GM12878 (cell line): ENCODE data around the gene PI4K2A. TPM values are rescaled to one million over a fixed set of nuclear protein-coding genes. Genes with fewer than 3 reads are reported as not detected.

Experiments used
- BMI1 ChIP-seq: fragments of 450-650 bp; IDR thresholded peaks from 2 replicates; pipeline ENCODE4 v1.6.1; 2016; ENCODE audit warnings: mild to moderate bottlenecking, moderate library complexity, borderline replicate concordance
- CREM ChIP-seq: IDR thresholded peaks from 2 replicates; pipeline ENCODE4 v1.6.1; 2014; ENCODE audit warnings: antibody characterized with exemption, low read depth
- CTCF ChIP-seq, 3 experiments: IDR thresholded peaks in 2 of 3; conservative IDR thresholded peaks in 1 of 3; 2 replicates each; pipeline ENCODE4 v1.5.1; 2011; ENCODE audit warnings: low read depth in 3 of 3, low read length in 3 of 3, mild to moderate bottlenecking in 3 of 3, control low read depth in 2 of 3, moderate library complexity in 2 of 3, inconsistent platforms in 1 of 3, mixed read lengths in 1 of 3; ENCODE audit not compliant: control insufficient read depth in 2 of 3, insufficient read depth in 1 of 3; ENCODE audit errors: extremely low read depth in 1 of 3
- GATAD2B ChIP-seq: fragments of 450-650 bp; conservative IDR thresholded peaks from 2 replicates; pipeline ENCODE4 v1.6.1; 2017; ENCODE audit warnings: low read depth, mild to moderate bottlenecking, moderate library complexity
- IRF3 ChIP-seq: fragments of 450-650 bp; IDR thresholded peaks from 2 replicates; pipeline ENCODE4 v1.6.1; 2014; ENCODE audit warnings: mild to moderate bottlenecking
- LARP7 ChIP-seq: fragments of 450-650 bp; IDR thresholded peaks from 2 replicates; pipeline ENCODE4 v1.6.1; 2017; ENCODE audit warnings: mild to moderate bottlenecking
- NFYB ChIP-seq: IDR thresholded peaks from 2 replicates; pipeline ENCODE4 v1.6.1; 2011; ENCODE audit warnings: low read depth, mild to moderate bottlenecking, low read length, improper control_type of control experiment, moderate library complexity; ENCODE audit not compliant: insufficient read depth
- RFX5 ChIP-seq: IDR thresholded peaks from 2 replicates; pipeline ENCODE4 v1.6.1; 2011; ENCODE audit warnings: low read depth, low read length, improper control_type of control experiment
- polyA plus RNA-seq, 11 experiments: library from polyadenylated mRNA; depleted of rRNA in 4 of 11; unstranded in 6 of 11; stranded (reverse) in 5 of 11; fragments of >200 nt; fragmentation: Nextera tagmentation in 4 of 11; fragmentation: Illumina TruSeq in 1 of 11; extraction: Ambion mirVana in 4 of 11; extraction: Trizol in 1 of 11; gene quantifications; 1 replicate in 1 of 11; 2 replicates in 10 of 11; pipeline versions ENCODE4 v1.2.1 to v1.2.3, GENCODE V29; 2011 to 2016; ENCODE audit warnings: inconsistent platforms in 2 of 11, missing spikeins in 2 of 11, low read depth in 1 of 11
- total RNA-seq, 4 experiments: library from RNA; depleted of rRNA in 3 of 4; stranded (reverse); fragments of >200 nt in 3 of 4; fragmentation: Illumina TruSeq in 1 of 4; extraction: Trizol in 1 of 4; gene quantifications; 2 replicates each; pipeline versions ENCODE4 v1.2.1 to v1.2.3, GENCODE V29; 2013 to 2021
- TF ChIP-seq, protein P1 (sequence below): fragments of 450-650 bp; IDR thresholded peaks from 2 replicates; pipeline ENCODE4 v1.6.1; 2017; ENCODE audit warnings: mild to moderate bottlenecking, moderate library complexity

Gene PI4K2A
- total and polyA plus RNA-seq, 10 of the 15 experiments (the other 5 are each of a cell fraction or from before 2014, with no cell fraction given) = 1.5 to 14.5 (median 10.0) TPM

DNA sequence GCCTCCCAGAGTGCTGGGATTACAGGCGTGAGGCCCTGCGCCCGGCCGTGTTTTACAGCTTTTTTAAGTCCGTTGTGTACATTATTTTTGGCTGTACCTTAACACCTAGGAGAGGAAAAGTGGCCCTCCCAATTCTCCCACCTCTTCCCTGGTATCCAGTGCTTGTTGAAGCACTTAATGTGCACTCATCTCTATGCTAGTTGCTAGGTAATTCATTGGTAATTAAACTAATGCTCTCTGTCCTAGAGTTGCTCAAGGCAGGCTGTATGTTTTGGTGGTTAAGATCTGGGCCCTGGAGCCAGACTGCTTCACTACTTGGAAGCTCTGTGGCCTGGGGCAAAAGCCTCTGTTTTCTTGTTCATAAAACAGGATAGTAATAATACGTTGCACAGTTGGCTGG lies 27.0 kb downstream of the PI4K2A start (continued):
- TF ChIP-seq, protein P1, sequence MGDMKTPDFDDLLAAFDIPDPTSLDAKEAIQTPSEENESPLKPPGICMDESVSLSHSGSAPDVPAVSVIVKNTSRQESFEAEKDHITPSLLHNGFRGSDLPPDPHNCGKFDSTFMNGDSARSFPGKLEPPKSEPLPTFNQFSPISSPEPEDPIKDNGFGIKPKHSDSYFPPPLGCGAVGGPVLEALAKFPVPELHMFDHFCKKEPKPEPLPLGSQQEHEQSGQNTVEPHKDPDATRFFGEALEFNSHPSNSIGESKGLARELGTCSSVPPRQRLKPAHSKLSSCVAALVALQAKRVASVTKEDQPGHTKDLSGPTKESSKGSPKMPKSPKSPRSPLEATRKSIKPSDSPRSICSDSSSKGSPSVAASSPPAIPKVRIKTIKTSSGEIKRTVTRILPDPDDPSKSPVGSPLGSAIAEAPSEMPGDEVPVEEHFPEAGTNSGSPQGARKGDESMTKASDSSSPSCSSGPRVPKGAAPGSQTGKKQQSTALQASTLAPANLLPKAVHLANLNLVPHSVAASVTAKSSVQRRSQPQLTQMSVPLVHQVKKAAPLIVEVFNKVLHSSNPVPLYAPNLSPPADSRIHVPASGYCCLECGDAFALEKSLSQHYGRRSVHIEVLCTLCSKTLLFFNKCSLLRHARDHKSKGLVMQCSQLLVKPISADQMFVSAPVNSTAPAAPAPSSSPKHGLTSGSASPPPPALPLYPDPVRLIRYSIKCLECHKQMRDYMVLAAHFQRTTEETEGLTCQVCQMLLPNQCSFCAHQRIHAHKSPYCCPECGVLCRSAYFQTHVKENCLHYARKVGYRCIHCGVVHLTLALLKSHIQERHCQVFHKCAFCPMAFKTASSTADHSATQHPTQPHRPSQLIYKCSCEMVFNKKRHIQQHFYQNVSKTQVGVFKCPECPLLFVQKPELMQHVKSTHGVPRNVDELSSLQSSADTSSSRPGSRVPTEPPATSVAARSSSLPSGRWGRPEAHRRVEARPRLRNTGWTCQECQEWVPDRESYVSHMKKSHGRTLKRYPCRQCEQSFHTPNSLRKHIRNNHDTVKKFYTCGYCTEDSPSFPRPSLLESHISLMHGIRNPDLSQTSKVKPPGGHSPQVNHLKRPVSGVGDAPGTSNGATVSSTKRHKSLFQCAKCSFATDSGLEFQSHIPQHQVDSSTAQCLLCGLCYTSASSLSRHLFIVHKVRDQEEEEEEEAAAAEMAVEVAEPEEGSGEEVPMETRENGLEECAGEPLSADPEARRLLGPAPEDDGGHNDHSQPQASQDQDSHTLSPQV = no peak
- TF ChIP-seq IRF3 = no peak
- TF ChIP-seq RFX5 = no peak
- no peak for TF ChIP-seq LARP7
- no peak for TF ChIP-seq CREM
- TF ChIP-seq CTCF (IDR thresholded peaks at IDR 0.05 in 2 of 3, conservative IDR thresholded peaks at IDR 0.05 in 1 of 3; ENCODE audit: control insufficient read depth in 2 of 3, extremely low read depth in 1 of 3, insufficient read depth in 1 of 3, low read depth in 3 of 3, low read length in 3 of 3) = no peak
- TF ChIP-seq NFYB = no peak
- TF ChIP-seq GATAD2B = no peak
- TF ChIP-seq BMI1 = no peak
- TF ChIP-seq, all 136 proteins: peak for 0
